ENCODE measurements around the gene LRG1.

LRG1 gene

GRCh38 chr19:4586245-4586644 lies 46.4 kb upstream of the LRG1 start:
- H3K4me1 ChIP-seq (ENCODE audit: control insufficient read depth, insufficient read depth, low read depth, low read length) = peaks cover 16% of the 10 kb centered on the region
- WGBS = 91% methylated on average over 6 of the region's 6 CpGs
- no peak overlapping the region for H3K18ac ChIP-seq (ENCODE audit: low read depth in 1 of 2, low read length in 2 of 2)
- no peaks in the 10 kb centered on the region for H3K36me3 ChIP-seq (ENCODE audit: control insufficient read depth in 1 of 2, insufficient read depth in 2 of 2, low read depth in 1 of 2, low read length in 2 of 2)
- no peak overlapping the region for H4K8ac ChIP-seq (ENCODE audit: low read length)
- H2BK120ac ChIP-seq (ENCODE audit: low read depth, low read length) = no peak overlapping the region
- H3K27ac ChIP-seq (ENCODE audit: low read length, poor library complexity, severe bottlenecking) = no peak overlapping the region
- H4K91ac ChIP-seq (ENCODE audit: low read length) = no peak overlapping the region
- no peak overlapping the region for H2AK5ac ChIP-seq (ENCODE audit: low read length, severe bottlenecking)
- no peak overlapping the region for H2BK15ac ChIP-seq (ENCODE audit: low read depth, poor library complexity, severe bottlenecking)
- H3K4me2 ChIP-seq (ENCODE audit: low read length, poor library complexity, severe bottlenecking) = no peak overlapping the region
- no peak overlapping the region for H3K4ac ChIP-seq (ENCODE audit: low read depth in 1 of 2, low read length in 2 of 2)
- no peak for DNase-seq
- H3K14ac ChIP-seq (ENCODE audit: low read length in 2 of 2) = no peak overlapping the region
- H3K79me1 ChIP-seq (replicated peaks; ENCODE audit: low read length, poor library complexity, severe bottlenecking) = no peaks in the 10 kb centered on the region
- H2AFZ ChIP-seq (ENCODE audit: low read depth, low read length) = no peak overlapping the region
- no peak overlapping the region for H3K9ac ChIP-seq (ENCODE audit: low read length)
- H2BK12ac ChIP-seq (ENCODE audit: low read length in 2 of 2) = peak overlapping the region in 1 of 2 experiments; percentile 24
- H3K27me3 ChIP-seq (ENCODE audit: control insufficient read depth in 1 of 2, insufficient read depth in 1 of 2, low read length in 2 of 2) = peaks cover 35 to 60% of the 10 kb centered on the region in 2 experiments
- H3K23ac ChIP-seq (ENCODE audit: low read length in 2 of 2) = no peak overlapping the region
- H3K9me3 ChIP-seq (ENCODE audit: control insufficient read depth, low read length) = no peaks in the 10 kb centered on the region
- no peak overlapping the region for H2BK5ac ChIP-seq (ENCODE audit: low read depth, low read length, poor library complexity, severe bottlenecking)
- no peak overlapping the region for H3K4me3 ChIP-seq (ENCODE audit: insufficient read depth in 1 of 2, low read depth in 1 of 2, low read length in 2 of 2)

- no peak overlapping the region for H3K18ac ChIP-seq (ENCODE audit: low read depth in 1 of 2, low read length in 2 of 2)
Observed at GRCh38 chr19:4585556-4585955, 45.7 kb upstream of the LRG1 start.

GRCh38 chr19:4584670-4585460 lies 45.0 kb upstream of the LRG1 start:
- Histone ChIP-seq H3K4me1 (ENCODE audit: control insufficient read depth, insufficient read depth, low read depth, low read length) (peaks cover 26% of the 10 kb centered on the region), H3K27me3 (ENCODE audit: control insufficient read depth in 1 of 2, insufficient read depth in 1 of 2, low read length in 2 of 2) (peaks cover 39 to 55% of the 10 kb centered on the region in 2 experiments), H3K14ac (ENCODE audit: low read length in 2 of 2) (peak overlapping the region in 1 of 2 experiments; percentile 85), H4K91ac (ENCODE audit: low read length) (peak overlapping the region; percentile 87), H3K36me3 (ENCODE audit: control insufficient read depth in 1 of 2, insufficient read depth in 2 of 2, low read depth in 1 of 2, low read length in 2 of 2) (no peaks in the 10 kb centered on the region), H3K4me3 (ENCODE audit: insufficient read depth in 1 of 2, low read depth in 1 of 2, low read length in 2 of 2) (peak overlapping the region; percentile 51 to 56), H3K79me1 (replicated peaks; ENCODE audit: low read length, poor library complexity, severe bottlenecking) (no peaks in the 10 kb centered on the region), H2BK5ac (ENCODE audit: low read depth, low read length, poor library complexity, severe bottlenecking) (no peak overlapping the region), H3K9me3 (ENCODE audit: control insufficient read depth, low read length) (no peaks in the 10 kb centered on the region), H3K23ac (ENCODE audit: low read length in 2 of 2) (no peak overlapping the region), H2AFZ (ENCODE audit: low read depth, low read length) (no peak overlapping the region), H2BK120ac (ENCODE audit: low read depth, low read length) (no peak overlapping the region), H2BK12ac (ENCODE audit: low read length in 2 of 2) (peak overlapping the region in 1 of 2 experiments; percentile 43), H3K27ac (ENCODE audit: low read length, poor library complexity, severe bottlenecking) (no peak overlapping the region), H3K9ac (ENCODE audit: low read length) (no peak overlapping the region), H3K4me2 (ENCODE audit: low read length, poor library complexity, severe bottlenecking) (peak overlapping the region; percentile 94), H2BK15ac (ENCODE audit: low read depth, poor library complexity, severe bottlenecking) (peak overlapping the region; percentile 90), H3K4ac (ENCODE audit: low read depth in 1 of 2, low read length in 2 of 2) (peak overlapping the region in 1 of 2 experiments; percentile 59), H2AK5ac (ENCODE audit: low read length, severe bottlenecking) (no peak overlapping the region), H4K8ac (ENCODE audit: low read length) (no peak overlapping the region), H3K18ac (ENCODE audit: low read depth in 1 of 2, low read length in 2 of 2) (peak overlapping the region; percentile 92)
- 5% methylated on average over 34 of the region's 45 CpGs for WGBS
- peak; percentile 40 for DNase-seq

More at GRCh38 chr19:4585556-4585955, 45.7 kb upstream of the LRG1 start:
- Histone ChIP-seq H4K8ac (ENCODE audit: low read length) (no peak overlapping the region), H3K9me3 (ENCODE audit: control insufficient read depth, low read length) (no peaks in the 10 kb centered on the region), H3K79me1 (replicated peaks; ENCODE audit: low read length, poor library complexity, severe bottlenecking) (no peaks in the 10 kb centered on the region), H3K4me1 (ENCODE audit: control insufficient read depth, insufficient read depth, low read depth, low read length) (peaks cover 21% of the 10 kb centered on the region), H3K14ac (ENCODE audit: low read length in 2 of 2) (no peak overlapping the region), H3K27ac (ENCODE audit: low read length, poor library complexity, severe bottlenecking) (no peak overlapping the region), H2AK5ac (ENCODE audit: low read length, severe bottlenecking) (no peak overlapping the region), H3K4ac (ENCODE audit: low read depth in 1 of 2, low read length in 2 of 2) (no peak overlapping the region), H3K23ac (ENCODE audit: low read length in 2 of 2) (no peak overlapping the region), H2BK15ac (ENCODE audit: low read depth, poor library complexity, severe bottlenecking) (no peak overlapping the region), H3K36me3 (ENCODE audit: control insufficient read depth in 1 of 2, insufficient read depth in 2 of 2, low read depth in 1 of 2, low read length in 2 of 2) (no peaks in the 10 kb centered on the region), H3K27me3 (ENCODE audit: control insufficient read depth in 1 of 2, insufficient read depth in 1 of 2, low read length in 2 of 2) (peaks cover 33 to 53% of the 10 kb centered on the region in 2 experiments), H3K9ac (ENCODE audit: low read length) (no peak overlapping the region), H3K4me2 (ENCODE audit: low read length, poor library complexity, severe bottlenecking) (no peak overlapping the region), H4K91ac (ENCODE audit: low read length) (no peak overlapping the region), H2AFZ (ENCODE audit: low read depth, low read length) (no peak overlapping the region), H2BK5ac (ENCODE audit: low read depth, low read length, poor library complexity, severe bottlenecking) (no peak overlapping the region), H2BK12ac (ENCODE audit: low read length in 2 of 2) (no peak overlapping the region), H3K4me3 (ENCODE audit: insufficient read depth in 1 of 2, low read depth in 1 of 2, low read length in 2 of 2) (no peak overlapping the region), H2BK120ac (ENCODE audit: low read depth, low read length) (no peak overlapping the region)
- WGBS = 100% methylated on average over 1 of the region's 1 CpG
- DNase-seq = no peak

- H3K27ac ChIP-seq (ENCODE audit: low read length, poor library complexity, severe bottlenecking) = no peak overlapping the region
- peak overlapping the region; percentile 92 for H3K18ac ChIP-seq (ENCODE audit: low read depth in 1 of 2, low read length in 2 of 2)
- H4K8ac ChIP-seq (ENCODE audit: low read length) = peak overlapping the region; percentile 97
- H3K4me3 ChIP-seq (ENCODE audit: insufficient read depth in 1 of 2, low read depth in 1 of 2, low read length in 2 of 2) = peak overlapping the region; percentile 51 to 56
- H3K9ac ChIP-seq (ENCODE audit: low read length) = no peak overlapping the region
- H3K4me2 ChIP-seq (ENCODE audit: low read length, poor library complexity, severe bottlenecking) = peak overlapping the region; percentile 94
- H3K36me3 ChIP-seq (ENCODE audit: control insufficient read depth in 1 of 2, insufficient read depth in 2 of 2, low read depth in 1 of 2, low read length in 2 of 2) = no peaks in the 10 kb centered on the region
- WGBS = 3% methylated on average over 43 of the region's 49 CpGs
- peak overlapping the region; percentile 27 to 59 for H3K4ac ChIP-seq (ENCODE audit: low read depth in 1 of 2, low read length in 2 of 2)
- peaks cover 26% of the 10 kb centered on the region for H3K4me1 ChIP-seq (ENCODE audit: control insufficient read depth, insufficient read depth, low read depth, low read length)
- H2BK15ac ChIP-seq (ENCODE audit: low read depth, poor library complexity, severe bottlenecking) = peak overlapping the region; percentile 90
- H2AFZ ChIP-seq (ENCODE audit: low read depth, low read length) = peak overlapping the region; percentile 58
- H2BK12ac ChIP-seq (ENCODE audit: low read length in 2 of 2) = peak overlapping the region in 1 of 2 experiments; percentile 90
- peak; percentile 47 for DNase-seq
- H3K27me3 ChIP-seq (ENCODE audit: control insufficient read depth in 1 of 2, insufficient read depth in 1 of 2, low read length in 2 of 2) = peaks cover 46 to 61% of the 10 kb centered on the region in 2 experiments
- H3K23ac ChIP-seq (ENCODE audit: low read length in 2 of 2) = peak overlapping the region in 1 of 2 experiments; percentile 51
- H3K9me3 ChIP-seq (ENCODE audit: control insufficient read depth, low read length) = no peaks in the 10 kb centered on the region
- H2BK5ac ChIP-seq (ENCODE audit: low read depth, low read length, poor library complexity, severe bottlenecking) = no peak overlapping the region
- no peak overlapping the region for H2BK120ac ChIP-seq (ENCODE audit: low read depth, low read length)
- peak overlapping the region; percentile 87 for H4K91ac ChIP-seq (ENCODE audit: low read length)
- no peak overlapping the region for H2AK5ac ChIP-seq (ENCODE audit: low read length, severe bottlenecking)
- no peaks in the 10 kb centered on the region for H3K79me1 ChIP-seq (replicated peaks; ENCODE audit: low read length, poor library complexity, severe bottlenecking)
- H3K14ac ChIP-seq (ENCODE audit: low read length in 2 of 2) = peak overlapping the region in 1 of 2 experiments; percentile 85
Observed at GRCh38 chr19:4583961-4584669, 44.3 kb upstream of the LRG1 start.

Measured in mesenchymal stem cell (in vitro differentiated cells and primary cell).